ENCODE results near the gene FNDC1.
"Not testable (repeated sequence)": the region's sequence is repeated elsewhere in the genome, so short reads cannot be mapped to it uniquely, and the experiment has no call there.

The FNDC1 gene

DNA sequence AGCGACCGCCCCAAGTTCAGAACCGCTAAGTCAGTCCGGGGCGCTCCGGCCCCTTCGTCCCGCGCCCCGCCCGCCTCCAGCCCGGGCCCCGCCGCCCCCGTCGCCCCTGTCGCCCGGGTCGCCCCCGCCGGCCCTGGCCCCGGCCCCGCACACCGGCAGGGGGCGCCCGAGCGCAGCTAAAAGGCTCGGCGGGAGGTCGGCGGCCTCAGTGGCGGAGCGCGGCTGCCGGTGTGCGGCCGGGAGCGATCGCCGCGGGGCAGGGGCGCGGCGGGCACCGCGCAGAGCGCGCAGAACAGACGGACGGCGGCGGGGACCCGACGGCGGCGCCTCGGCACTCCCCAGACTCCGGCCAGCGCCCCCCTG is at the start of gene FNDC1:
TSS of gene FNDC1 (plus strand) at position 208 of the 363 bp plus-strand sequence. CDS start 197 bp downstream, outside the sequence.
- DNase-seq (ENCODE audit: low spot score), result peak; percentile 23

DNA sequence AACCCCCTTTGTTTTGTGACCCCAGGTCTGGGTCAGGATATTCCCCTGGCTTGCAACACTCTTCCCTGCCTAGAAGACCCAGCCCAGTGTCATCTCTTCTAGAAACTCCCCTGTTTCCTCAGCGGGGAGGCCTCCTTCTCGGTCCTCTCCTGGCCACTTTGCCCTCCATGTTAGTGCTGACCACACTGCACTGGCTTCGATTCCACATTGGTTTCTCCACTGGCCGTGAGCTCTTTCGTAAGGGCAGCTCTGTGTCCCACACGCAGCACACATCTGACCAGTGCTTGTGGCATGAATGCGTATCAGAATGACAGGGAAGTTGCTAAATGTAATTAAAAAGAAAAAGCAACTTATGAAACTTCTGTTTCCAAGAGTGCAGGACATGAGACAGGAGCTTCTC is 49.4 kb upstream of the FNDC1 start:
- DNase-seq (ENCODE audit: low spot score), result no peak

DNA sequence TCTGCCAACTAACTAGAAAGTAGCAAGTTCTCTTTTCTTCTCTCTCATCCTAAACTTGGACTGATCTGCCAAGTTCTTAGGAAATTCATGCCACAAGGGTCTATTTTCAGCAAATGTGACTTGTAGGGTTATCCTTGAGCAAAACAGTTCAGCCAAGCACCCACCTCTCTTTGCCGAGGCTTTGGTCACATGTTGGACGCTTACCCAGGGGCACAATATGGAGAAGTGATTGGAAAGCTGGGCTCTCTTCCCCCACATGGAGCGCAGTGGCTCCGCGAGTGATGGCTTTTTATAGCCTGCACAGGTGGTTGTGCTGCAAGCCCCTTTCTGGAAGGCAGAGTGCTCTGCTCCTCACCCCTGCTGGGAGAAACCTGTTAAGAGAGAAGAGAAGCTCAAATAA is 47.7 kb upstream of the FNDC1 start:
- no peak for DNase-seq (ENCODE audit: low spot score)

DNA sequence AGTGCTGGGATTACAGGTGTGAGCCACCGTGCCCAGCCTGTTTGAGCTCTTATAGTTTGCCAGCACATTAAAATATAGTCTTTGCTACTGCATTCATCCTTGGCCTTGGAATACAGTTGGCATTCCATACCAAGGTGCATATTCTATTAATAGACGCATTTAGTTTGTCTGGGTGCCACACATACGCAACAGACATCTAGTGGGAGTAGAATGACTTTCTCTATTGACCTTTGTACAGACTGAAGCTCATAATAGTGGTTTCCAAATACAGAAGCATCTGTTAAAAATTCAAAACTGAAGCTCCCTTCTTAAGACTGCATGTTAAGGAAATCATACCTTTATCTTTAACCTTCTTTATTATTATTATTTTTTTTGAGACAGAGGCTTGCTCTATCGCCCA is 46.7 kb upstream of the FNDC1 start:
- no peak for DNase-seq (ENCODE audit: low spot score)

DNA sequence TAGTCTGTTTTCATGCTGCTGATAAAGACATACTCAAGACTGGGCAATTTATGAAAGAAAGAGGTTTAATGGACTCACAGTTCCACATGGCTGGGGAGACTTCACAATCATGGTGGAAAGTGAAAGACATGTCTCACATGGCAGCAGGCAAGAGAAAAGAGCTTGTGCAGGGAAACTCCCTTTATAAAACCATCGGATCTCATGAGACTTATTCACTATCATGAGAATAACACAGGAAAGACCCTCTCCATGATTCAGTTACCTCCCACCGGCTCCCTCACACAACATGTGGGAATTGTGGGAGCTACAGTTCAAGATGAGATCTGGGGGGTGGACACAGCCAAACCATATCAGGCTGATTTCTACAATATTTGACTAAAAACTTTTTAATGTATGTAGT is 45.4 kb upstream of the FNDC1 start:
- not testable (repeated sequence) for DNase-seq (ENCODE audit: low spot score)

DNA sequence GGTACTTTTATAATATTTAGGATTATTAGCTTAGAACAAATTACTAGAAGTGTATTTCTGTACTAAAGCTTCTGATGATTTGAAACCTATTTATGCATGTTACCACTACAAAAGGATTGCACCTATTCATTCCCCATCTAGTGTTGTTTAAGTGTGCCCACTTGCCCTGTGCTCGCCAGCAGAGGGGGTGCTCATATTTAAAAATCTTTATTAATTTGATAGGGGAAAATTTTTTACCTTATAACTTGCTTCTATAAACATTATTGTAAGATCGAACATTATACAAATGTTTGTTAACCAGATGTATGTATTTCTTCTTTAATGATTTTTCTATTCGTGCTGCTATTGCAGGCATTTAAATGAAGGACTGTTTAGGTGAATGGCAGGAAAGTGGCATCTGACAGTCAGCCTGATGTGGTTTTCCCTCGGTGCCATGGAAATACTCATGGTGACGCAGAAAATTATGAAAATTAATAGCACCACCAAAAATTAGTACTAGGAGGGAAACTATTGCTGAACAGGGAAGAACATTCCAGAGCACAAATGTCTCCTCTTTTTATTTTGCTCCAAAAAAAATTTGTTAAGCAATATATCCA is 44.1 kb upstream of the FNDC1 start:
- DNase-seq (ENCODE audit: low spot score), result no peak

DNA sequence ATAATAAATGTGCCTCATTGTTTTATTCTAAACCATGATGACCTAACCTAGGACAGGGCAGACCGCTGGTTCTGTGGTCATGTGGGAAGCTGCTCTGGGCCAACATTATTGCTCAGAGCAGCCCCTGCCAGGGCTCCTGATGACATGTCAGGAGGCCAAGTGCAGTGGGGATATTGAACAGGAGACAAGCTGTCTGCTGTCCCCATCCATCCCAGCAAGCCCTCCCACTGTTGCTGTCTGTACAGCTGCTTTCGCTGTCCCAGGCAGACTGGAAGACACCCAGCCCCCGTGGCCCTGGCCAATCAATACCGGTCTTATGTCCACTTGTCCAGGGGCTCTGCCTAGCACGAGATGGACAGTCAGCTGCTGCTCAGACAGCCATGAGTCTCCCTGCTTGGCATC is 43.2 kb upstream of the FNDC1 start:
- no peak for DNase-seq (ENCODE audit: low spot score)

DNA sequence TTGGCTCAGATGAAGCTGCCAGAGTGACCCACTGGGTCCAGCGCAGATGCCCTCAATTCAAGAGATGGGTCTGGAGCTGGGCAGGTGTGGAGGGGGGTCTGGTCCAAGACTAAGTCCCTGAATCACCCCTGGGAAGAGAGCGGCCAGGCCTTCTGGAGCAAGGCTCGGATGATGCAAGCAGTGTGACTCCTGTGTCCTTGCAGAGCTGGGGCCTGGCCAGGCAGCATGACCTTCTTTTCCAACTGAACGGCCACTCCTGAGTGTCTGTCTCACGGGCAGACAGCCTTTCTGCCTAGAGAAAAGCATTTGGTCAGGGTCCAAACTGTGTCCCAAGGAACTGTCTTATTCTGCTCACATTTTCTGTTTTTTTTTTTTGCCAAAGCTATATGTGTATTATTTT is 42.6 kb upstream of the FNDC1 start:
- DNase-seq (ENCODE audit: low spot score), result no peak

DNA sequence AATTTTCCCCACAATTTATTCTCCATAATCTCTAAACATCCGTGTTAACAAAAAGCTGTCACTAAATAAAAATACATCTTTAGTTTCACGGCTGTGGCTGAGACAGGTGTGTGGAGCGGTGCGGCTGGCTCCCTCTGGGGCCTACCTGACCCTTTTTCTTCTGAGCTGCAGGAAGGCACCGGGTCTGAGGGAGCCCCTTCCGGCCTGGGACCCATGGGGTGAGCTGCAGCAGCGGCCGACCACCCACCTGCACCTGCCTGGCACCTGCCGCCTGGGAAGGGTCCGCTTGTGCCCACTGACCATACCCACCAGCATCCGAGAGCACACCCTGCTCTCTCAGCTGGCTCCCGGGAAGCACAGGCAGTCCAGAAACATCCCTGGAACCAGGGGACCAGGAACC is 41.5 kb upstream of the FNDC1 start:
- no peak for DNase-seq (ENCODE audit: low spot score)

DNA sequence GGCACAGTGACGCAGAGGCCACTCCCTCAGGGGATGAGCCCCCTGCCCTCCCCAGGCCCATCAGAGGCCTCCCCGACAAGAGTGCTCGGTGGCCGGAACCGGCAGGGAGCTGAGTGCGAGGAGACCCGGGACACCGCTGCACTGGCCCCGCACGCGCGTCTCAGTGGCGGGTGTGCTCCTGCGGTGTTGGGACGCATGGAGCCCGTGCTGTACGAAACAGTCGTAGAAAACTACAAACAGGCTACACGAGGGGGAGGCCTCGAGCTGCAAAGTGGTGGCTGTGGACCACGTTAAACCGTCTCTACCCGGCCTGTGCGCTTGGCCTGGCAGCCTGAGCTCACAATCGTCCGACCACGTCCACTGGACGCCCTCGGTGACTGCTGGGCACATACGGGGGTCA is 40.2 kb upstream of the FNDC1 start:
- no peak for DNase-seq (ENCODE audit: low spot score)

DNA sequence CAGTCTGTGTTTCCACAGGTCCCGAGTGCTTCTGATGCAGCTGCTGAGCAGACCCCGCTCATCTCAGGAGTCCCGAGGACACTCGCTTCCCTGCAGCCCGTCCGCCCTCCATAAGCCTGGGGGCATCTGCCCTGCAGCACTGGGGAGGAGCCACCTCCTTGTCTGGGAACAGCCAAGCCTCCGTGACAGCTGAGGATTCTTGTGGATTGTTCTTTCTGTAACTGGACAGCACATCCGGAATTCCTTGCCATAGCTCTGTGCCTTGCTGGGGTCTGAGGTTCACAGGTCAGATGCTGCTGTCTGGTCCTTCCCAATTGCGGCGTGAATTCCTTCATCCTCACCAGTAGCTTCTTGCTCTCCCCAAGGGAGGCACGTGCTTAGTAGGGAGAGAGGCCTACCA is 38.4 kb upstream of the FNDC1 start:
- DNase-seq (ENCODE audit: low spot score), result no peak

DNA sequence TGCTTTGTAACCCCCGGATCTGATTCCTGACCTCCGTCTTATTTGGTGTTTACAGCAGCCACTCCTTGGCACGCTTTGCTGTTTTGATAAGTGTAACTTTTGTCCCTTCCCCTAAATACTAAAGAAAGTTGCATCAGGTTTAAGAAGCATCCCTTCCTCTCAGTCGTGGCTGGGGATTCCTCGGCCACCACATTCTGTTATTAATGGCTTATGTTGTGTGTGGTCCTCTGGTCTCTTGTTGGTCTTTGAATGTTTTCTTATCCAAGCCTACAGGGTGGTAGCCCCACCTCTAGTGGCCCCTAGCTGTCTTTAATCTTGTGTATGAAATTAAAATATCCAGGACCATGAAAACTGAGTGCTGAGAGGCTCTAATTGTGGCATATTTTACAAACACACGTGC is 37.5 kb upstream of the FNDC1 start:
- DNase-seq (ENCODE audit: low spot score), result no peak

DNA sequence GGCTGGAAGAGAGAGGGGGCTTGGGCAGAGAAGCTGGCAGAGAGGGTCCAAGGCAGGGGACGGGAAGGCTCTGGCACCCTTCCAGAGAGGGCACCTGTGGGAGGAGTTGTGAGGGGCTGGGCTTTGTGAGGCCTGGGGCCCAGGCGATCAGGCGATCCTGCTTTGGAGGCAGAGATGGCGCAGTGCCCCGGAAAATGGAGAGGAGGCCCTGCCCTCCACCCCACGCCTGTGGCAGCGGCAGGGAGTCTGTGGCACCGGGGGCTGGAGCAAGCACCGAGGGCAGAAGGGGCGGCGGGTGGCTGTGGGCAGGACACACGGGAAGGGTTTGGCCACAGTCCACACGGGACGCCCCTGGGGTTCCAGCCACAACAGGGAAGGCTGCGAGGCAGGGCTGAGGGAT is 36.5 kb upstream of the FNDC1 start:
- DNase-seq (ENCODE audit: low spot score), result no peak

DNA sequence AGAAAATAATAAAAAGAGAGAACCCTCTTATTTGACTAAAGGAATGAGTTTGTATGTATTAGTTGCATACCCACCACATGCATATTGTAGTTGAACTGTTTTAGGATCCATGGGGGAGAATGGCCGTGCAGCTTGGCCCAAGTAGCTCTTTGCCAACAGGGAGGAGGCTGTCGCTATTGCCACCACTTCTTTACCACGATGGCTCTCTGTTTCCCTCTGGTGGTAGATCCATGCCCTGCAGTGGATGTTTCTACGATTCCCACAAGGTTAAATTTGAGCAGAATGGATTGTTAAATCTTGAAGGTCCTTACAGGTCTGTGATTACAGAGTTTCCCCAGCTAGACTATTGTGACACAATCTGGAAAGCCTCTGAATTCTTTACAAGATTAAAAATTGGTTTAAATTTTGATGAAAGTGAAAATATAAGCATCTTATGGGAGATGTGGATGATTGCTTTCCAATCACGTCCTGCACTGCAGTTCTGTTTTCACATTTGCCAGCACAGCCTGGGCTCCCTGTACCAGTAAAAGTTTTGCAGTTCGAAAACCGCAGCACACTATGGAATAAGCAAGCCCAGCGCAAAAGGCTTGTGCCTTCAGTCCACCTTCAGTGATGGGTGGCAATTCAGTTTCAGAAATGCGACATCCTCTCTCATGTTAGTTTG is 34.4 kb upstream of the FNDC1 start:
- peak; percentile 60 for DNase-seq (ENCODE audit: low spot score)

DNA sequence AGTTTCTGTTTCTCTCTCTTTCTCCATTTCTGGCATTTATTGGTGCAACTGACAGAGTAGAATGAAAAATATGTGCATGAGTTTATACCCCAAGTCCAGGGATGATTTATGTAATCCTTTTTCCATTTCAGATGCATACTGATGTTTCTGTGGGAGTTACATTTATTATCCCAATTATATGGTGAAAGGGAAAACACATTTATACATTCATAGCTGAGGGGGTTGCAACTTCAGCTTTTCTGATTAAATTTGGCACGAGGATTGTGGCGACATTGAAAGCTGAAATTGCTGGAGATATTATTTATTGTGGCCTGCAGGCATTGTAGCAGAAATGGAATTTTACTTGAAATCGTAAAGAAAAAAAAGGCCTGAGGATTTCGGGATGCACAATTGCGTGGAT is 31.5 kb upstream of the FNDC1 start:
- no peak for DNase-seq (ENCODE audit: low spot score)

DNA sequence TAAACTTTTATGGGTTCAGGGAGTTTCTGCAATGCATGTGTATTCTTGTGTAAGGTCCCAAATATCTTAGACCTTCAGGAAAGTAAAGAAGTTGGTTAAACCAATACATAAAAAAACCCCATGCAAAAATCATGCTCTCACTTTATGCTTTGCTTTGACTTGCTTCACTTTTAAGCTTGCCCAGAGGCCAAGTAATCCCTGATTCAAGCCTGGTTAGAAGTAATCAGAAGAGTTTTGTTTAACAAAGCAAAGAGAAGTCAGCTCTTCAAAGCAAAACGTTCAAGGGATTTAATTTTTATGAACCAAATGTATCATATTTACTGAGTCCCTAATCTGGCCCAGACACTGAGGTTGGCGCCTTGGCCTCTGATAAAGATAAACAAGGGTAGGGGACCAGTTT is 26.7 kb upstream of the FNDC1 start:
- no peak for DNase-seq (ENCODE audit: low spot score)

DNA sequence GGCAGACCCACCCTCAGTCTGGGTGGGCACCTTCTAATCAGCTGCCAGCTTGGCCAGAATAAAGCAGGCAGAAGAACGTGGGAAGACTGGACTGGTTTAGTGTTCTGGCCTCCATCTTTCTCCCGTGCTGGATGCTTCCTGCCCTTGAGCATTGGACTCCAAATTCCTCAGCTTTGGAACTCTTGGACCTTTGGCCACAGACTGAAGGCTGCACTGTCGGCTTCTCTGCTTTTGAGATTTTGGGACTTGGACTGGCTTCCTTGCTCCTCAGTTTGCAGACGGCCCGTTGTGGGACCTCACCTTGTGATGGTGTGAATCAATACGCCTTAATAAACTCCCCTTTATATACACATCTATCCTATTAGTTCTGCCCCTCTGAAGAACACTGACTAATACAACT is 20.6 kb upstream of the FNDC1 start:
- DNase-seq (ENCODE audit: low spot score), result no peak

DNA sequence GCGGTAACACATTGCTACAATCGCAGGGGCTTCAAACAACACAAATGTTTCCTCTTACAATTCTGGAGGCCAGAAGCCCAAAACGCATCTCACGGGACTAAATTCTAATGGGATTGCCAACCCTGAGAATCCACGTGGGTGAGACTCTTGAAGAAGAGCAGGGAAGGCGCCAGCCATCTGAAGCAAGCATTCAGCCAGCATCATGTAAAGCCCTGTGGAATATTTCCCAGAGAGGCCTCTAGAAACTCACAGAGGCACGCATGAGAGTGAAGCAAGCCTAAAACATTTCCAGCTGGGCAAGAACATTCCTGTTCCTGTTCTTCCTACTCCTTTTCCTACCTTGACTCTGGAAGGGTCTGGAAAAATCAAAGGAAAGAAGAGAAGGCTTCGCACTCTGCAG is 19.6 kb upstream of the FNDC1 start:
- DNase-seq (ENCODE audit: low spot score), result no peak

DNA sequence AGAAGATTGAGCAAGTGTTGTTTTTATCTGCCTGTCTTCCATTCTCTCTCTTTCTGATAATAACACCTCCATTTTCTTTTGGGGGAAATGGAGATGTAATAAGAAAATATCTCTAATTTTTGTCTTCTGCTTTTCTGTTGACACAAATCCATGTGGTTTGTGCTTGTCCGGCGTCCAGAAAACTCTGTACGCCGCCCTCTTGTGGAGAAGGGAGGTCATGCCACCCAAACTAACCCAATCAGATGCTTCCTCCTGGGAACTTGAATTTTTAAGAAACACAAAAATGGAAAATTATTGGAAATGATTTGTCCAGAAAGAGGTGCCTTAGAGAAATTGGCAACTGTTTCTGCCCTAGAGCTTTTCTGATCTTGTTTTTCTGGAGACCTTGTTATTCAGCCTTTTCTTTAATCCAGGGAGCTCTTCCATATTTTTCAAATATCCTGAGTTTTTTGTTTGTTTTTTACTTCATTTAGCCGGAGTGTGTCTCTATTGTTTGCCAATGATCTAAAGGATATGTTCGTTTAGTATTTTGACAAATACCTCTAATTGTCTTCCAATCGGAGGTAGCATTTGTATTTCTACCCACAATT is 17.8 kb upstream of the FNDC1 start:
- DNase-seq (ENCODE audit: low spot score), result peak; percentile 41

DNA sequence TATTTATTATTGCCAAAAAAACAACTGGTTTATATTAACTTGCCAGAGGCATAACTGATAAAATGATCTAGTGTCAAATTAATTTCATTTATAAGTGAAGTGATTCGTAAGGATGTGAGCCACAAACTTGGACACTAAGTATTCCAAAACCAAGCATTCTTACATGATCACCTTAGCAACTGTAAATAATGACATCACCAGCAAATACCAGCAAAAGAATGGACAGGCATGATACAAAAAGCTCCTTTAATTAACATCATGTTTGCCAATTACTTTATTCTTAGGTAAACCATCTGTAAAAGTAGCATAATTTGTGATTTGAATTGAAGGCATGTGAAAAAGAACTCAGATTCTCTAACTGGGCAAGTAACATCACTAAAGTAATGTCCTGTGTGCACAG is 17.2 kb upstream of the FNDC1 start:
- no peak for DNase-seq (ENCODE audit: low spot score)

DNA sequence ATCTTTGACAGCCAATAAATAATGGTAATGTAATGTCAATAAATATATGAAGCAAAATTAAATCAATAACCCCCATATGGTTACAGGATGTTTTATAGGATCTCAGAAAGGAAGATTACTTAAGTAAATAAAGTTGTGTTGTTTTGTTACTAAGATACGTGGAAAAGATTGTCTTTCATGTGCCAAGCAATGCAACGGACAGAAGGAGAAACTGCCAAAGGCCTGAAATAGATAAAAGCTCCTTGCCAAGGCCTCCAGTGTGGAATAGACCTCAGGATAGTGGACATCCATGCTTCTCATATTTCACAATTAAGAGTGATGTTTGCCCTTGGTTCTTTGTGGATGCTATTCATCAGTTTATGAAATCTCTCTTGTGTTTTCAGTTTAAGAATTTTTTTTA is 16.4 kb upstream of the FNDC1 start:
- DNase-seq (ENCODE audit: low spot score), result no peak

DNA sequence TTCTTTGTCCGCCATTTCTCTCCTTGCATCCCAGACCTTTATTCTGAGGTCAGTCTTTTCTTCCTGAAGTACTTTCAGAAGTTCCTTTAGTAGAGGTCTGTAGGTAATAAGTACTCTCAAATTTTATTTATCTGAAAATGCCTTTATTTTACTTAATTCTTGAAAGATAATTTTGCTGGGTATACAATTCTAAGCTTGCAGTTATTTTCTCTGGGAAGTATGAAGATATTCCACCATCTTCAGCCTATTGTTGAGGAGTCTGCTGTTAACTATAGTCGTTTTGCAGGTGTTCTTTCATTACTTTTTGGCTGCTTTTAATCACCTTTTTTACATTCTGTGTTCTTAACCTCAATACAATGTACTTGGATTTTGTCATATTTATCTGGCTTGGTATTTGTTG is 13.5 kb upstream of the FNDC1 start:
- DNase-seq (ENCODE audit: low spot score), result no peak

DNA sequence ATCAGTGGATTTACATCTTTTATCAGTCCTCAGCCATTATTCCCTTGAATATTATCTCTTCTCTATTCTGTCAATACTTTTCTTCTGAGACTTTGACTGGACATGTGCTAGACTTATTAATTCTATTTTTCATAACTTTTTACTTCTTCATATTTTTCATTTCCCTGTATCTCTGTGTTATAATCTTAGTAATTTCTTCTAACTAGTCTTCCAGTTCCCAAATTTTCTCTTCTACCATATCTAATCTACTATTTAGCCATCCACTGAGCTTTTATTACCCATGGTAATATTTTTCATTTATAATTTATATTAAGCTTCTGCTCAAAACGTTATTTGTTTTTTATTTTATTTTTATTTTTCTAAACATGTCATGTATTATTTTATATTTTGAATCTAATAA is 13.1 kb upstream of the FNDC1 start:
- no peak for DNase-seq (ENCODE audit: low spot score)

DNA sequence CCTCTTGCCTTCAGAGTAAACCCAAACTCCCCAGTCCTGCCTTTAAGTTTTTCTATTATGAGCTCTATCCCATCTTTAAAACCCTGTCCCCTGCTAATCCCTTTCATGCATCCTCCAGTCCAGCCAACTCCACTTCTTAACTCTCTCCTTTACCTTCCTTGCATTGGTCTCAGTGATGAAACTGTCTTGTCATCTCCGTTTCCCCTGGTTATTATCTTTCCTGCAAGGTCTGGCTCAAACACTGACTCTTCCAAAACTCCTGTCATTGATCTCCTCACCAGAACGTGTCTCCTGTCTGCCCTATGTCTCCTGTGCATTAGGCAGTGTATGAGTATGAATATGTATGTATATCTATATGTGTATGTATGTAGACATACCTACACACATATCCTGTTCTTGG is 11.8 kb upstream of the FNDC1 start:
- no peak for DNase-seq (ENCODE audit: low spot score)
